Measurements from ENCODE around the gene RNASE7.

Gene RNASE7

DNA sequence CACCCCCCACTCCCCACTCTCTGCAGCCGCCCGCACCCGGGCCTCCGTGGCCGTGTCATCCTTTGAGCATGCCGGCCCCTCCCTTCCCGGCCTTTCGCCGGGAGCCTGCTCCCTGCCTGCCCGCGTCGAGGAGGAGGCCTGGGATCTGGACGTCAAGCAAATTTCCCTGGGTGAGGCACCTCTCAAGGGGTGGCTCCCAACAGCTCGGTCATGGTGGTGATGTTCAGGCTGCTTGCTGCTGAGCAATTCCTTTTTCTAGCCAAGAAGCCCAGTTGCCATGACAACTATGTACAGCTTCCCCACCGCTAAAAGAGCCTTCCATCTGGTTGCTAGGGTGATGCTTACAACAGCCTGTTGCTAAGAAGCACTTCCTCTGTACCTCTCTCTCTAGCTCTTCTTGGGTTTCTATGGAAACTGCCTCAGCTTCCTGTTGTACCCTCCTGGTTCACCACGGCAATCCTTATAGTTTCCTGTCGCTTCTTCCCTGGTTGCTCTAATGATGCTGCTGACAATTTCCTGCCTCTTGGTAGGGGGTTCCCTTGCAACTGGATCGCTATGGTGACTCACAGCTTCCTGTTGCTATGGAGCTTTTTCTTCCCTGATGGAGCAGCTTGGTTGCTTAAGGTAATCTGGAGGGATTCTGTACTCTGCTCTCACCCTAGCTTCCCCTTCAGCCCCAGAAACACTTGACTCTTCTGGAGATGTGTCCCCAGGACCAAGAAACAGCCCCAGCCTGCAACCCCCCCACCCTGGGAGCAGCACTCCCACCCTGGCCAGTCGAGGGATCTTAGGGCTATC is 45.3 kb downstream of the RNASE7 start:
- TF ChIP-seq, protein P1, sequence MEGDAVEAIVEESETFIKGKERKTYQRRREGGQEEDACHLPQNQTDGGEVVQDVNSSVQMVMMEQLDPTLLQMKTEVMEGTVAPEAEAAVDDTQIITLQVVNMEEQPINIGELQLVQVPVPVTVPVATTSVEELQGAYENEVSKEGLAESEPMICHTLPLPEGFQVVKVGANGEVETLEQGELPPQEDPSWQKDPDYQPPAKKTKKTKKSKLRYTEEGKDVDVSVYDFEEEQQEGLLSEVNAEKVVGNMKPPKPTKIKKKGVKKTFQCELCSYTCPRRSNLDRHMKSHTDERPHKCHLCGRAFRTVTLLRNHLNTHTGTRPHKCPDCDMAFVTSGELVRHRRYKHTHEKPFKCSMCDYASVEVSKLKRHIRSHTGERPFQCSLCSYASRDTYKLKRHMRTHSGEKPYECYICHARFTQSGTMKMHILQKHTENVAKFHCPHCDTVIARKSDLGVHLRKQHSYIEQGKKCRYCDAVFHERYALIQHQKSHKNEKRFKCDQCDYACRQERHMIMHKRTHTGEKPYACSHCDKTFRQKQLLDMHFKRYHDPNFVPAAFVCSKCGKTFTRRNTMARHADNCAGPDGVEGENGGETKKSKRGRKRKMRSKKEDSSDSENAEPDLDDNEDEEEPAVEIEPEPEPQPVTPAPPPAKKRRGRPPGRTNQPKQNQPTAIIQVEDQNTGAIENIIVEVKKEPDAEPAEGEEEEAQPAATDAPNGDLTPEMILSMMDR (IDR thresholded peaks at IDR 0.05; ENCODE audit: control insufficient read depth, extremely low read depth, insufficient read depth), result no peak
- no peak for DNase-seq (ENCODE audit: low read depth)
- H3K4me3 ChIP-seq (ENCODE audit: low read depth, low read length), result no peak overlapping the region

DNA sequence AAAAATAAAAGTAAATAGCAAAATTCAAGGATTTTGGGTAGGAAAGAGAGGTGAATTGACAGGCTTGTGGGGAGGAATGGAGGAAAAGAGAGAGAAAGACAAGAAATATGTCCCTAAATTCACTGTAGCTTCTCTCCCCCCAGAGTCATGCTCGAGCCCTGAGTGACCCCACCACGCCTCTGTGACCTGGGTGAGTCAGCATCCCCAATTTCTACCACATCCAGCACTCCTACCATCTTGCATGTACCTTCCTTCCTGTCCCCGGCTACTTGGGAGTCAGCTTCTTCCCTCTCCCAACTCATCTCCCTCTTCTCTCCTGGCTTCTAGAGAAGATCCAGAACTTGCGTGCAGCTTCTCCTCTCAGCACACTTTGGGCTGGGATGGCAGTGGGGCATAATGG is 46.5 kb downstream of the RNASE7 start:
- no peak for DNase-seq (ENCODE audit: low read depth)
- TF ChIP-seq, protein P1 (IDR thresholded peaks at IDR 0.05; ENCODE audit: control insufficient read depth, extremely low read depth, insufficient read depth), result no peak
- no peak overlapping the region for H3K4me3 ChIP-seq (ENCODE audit: low read depth, low read length)

DNA sequence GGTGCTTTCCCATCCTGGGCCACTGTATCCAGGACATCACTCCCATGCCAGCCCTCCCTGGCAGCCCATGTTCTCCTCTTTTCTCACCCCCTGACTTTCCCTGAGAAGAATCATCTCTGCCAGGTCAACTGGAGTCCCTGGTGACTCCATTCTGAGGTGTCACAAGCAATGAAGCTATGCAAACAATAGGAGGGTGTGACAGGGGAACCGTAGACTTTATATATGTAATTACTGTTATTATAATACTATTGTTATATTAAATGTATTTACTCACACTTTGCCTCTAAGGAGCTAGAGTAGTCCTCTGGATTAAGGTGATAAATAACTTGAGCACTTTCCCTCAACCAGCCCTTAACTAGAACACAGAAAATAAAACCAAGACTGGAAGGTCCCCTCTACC is 47.1 kb downstream of the RNASE7 start:
- DNase-seq (ENCODE audit: low read depth), result no peak
- no peak overlapping the region for H3K4me3 ChIP-seq (ENCODE audit: low read depth, low read length)
- TF ChIP-seq, protein P1 (IDR thresholded peaks at IDR 0.05; ENCODE audit: control insufficient read depth, extremely low read depth, insufficient read depth), result no peak

DNA sequence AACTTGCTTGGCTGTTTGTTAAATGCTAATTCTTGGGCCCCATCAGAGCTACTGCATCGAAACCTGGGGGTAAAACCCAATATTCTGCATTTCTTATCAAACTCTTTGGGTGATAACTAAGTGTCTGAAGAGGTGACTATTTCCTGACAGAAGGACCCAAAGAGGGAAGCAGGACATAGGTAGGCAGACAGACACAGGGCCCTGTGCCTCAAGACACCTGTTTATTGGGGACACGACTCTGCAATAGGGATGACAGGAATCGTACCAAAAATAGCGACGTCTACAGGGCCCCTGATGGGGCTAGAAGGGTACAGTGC is 47.7 kb downstream of the RNASE7 start:
- TF ChIP-seq, protein P1 (IDR thresholded peaks at IDR 0.05; ENCODE audit: control insufficient read depth, extremely low read depth, insufficient read depth), result no peak
- H3K4me3 ChIP-seq (ENCODE audit: low read depth, low read length), result no peak overlapping the region
- no peak for DNase-seq (ENCODE audit: low read depth)

DNA sequence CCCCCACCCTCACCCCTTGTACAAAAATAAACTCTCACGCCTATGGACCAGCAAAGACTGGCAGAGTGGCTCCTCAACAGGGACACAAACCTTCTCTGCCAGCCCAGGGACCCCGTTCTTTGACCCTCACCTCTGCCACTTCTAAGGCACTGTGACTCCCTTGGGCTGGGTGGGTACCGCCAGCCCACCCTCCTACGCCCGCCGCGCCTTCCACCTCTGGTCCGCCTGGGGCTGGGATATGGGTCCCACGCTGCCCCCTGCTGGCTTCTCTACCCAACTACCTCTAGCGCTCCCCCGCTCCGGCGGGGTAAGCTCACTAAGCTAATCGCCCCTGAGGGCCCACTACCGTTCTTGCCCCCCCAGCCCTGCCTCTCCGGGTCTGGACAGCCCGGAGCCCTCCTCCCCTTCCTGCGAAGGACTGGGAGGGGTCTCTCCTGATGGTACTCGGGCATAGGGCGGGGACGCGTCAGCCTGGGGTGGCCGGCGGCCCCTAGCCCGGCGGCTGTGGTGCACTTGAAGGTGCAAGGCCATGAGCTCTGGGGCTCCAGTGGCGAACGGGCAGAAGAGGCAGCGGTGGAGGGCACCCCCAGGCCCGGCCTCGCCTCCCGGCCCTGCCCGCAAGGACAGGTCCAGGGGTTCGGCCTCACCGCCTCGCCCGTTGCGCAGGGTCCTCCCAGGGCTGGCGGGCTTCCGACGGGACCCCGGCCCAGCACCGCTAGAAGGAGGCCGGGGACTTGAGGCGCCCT is 48.2 kb downstream of the RNASE7 start:
- TF ChIP-seq, protein P1 (IDR thresholded peaks at IDR 0.05; ENCODE audit: control insufficient read depth, extremely low read depth, insufficient read depth), result peak; percentile 38
- H3K4me3 ChIP-seq (ENCODE audit: low read depth, low read length), result no peak overlapping the region
- no peak for DNase-seq (ENCODE audit: low read depth)

DNA sequence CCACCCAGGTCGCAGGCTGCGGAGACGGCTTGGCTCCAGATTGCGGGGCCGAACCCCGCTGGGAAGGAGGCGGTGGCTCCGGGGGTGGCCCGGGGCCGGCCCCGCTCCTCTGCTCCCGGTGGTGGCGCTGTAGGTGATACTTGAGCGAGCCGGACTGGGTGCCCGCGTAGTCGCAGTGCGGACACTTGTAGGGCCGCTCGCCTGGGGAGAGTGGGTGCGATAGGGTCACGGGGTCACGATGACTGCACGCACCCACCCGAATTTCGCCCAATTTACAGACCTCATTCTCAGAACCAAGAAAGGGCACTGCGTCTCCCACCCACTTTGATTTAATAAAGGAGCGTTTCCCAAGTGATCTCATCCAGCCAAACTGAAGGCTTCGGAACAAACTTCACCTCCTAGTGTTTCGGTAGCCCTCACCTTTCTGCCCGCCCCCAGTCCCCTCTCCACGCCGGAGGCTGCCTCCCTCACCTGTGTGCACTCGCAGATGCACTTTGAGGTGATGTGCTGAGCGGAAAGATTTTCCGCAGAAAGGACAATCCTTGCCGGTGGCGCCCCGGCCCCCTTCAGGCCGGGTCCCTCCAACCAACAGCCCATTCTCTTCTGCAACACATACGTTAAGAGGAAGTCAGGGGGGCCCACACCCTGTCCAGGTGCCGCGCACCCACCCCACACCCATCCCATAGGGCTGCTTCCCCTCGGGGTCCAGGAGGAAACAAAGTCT is 48.9 kb downstream of the RNASE7 start:
- no peak overlapping the region for H3K4me3 ChIP-seq (ENCODE audit: low read depth, low read length)
- TF ChIP-seq, protein P1 (IDR thresholded peaks at IDR 0.05; ENCODE audit: control insufficient read depth, extremely low read depth, insufficient read depth), result no peak
- DNase-seq (ENCODE audit: low read depth), result no peak

Data from LNCaP clone FGC (cell line).